GM18870 (cell line): Measurements from ENCODE around the gene OSBPL5.

Experiments
- ATAC-seq: cut with Tn5 transposase; IDR thresholded peaks from one replicate; pipeline ENCODE4 v1.9.1; 2021; ENCODE audit warnings: moderate library complexity; ENCODE audit not compliant: unreplicated experiment

Gene OSBPL5

DNA sequence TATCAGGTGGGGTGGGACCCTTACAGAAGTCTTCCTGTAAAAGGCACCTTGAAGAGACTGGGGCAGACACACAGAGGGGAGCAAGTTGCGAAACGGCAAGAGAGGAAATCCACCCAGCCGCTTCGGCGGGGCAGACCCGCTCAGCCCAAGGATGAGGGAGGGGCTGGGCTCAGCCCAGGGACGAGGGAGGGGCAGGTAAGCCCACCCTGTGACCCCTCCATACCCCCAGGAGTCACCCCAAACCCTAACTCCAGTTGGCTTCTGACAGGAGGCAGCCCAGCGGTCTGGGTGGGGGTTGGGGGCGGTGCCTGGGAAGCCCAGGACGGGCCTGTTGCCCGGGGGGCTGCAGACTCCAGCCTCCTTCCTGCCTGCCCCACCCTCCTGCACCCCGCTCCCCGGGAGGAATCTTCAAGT is 965 bp downstream of the OSBPL5 start:
- no peak for ATAC-seq

DNA sequence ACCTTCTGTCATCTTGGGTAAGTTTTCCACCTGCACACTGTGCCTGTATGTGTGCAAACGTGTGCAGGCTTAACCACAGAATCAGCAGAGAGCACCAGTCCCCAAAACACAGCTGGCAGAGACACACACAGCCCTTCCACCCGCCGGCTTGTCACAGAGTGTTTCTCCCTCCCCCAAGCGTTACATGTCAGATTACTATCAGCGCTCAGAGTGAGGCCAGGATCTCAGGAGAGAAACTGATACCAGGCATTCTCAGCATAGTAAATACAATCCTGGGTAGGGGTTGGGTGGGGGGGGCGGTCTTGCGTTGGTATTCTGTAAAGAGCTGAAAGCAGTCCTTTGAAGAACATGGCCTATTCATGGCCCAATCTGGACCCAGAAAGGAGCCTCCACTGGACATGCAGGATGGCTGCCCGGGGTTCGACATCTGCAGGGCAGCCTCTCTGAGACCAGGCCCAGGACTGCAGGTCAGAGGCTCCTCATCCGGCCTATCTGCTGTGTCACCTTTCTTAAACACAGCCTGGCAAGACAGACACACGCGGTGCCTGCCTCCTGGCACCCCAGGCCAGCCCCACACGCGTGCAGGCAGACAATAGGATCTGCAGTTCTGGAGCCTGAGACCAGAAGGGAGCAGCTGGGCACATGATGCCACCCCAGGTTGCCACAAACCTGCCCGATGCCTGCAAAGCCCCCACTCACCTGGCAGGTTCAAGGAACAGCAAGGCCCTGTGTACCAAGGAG is 1.7 kb downstream of the OSBPL5 start:
- ATAC-seq: no peak

- ATAC-seq: no peak
Measured at GRCh38 chr11:3162410-3163240, 2.5 kb downstream of the OSBPL5 start.

DNA sequence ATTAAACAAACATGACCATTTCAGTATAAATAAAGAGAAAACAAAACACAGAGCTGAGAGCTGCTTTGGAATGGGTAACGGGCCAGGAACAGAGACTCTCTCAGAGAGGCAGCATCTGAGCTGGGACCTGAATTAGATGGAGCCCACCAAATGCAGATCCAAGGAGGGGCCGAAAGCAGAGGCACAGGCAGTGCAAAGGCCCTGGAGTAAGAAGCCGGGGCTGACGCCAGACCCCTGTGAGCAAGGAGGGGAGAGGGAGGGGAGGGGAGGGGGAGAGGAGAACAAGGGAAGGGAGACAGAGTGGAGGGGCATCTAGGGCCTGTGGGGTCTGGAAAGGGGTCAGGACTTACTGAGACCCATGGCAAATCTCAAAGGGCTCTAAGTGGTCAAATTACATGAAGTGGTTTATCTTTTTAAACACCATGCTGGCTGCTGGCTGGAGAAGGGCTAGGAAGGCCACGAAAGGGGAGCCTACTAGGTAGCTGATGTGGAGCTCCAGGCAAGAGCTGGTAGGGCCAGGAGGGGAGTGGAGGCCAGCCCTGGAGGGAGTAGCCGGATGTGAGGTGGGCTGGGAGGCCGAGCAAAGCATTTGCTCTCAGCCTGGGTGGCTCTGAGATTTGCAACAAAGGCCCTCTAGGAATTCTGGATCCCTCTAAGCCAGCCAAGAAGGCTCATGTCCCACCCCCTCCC is 3.2 kb downstream of the OSBPL5 start:
- no peak for ATAC-seq

GRCh38 chr11:3161309-3161708 is 3.8 kb downstream of the OSBPL5 start:
- no peak for ATAC-seq

GRCh38 chr11:3160252-3161031 is 4.7 kb downstream of the OSBPL5 start:
- ATAC-seq: no peak

GRCh38 chr11:3159296-3160190 is 5.6 kb downstream of the OSBPL5 start:
- no peak for ATAC-seq

DNA sequence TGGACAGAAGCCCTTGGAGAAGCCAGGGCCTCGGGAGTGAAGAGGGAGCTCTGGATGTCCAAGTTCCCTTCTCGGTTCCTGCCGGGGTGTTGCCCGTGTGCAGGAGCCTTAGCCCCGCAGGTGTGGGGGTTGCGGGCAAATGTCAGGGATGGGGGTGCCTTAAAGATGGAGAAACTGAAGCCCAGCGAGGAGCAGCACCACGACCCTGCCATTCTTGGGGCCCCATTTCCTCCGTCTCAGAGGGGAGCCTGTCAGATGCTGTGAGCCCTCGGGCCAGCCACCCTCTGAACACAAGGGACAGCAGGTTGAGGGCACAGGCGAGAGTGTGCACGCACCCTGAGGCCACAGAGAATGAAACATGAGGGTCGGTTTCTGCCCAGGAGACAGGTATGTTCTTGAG is 6.3 kb downstream of the OSBPL5 start:
- no peak for ATAC-seq

GRCh38 chr11:3158131-3158591 is 6.9 kb downstream of the OSBPL5 start:
- ATAC-seq: no peak

GRCh38 chr11:3157381-3158130 is 7.6 kb downstream of the OSBPL5 start:
- no peak for ATAC-seq

DNA sequence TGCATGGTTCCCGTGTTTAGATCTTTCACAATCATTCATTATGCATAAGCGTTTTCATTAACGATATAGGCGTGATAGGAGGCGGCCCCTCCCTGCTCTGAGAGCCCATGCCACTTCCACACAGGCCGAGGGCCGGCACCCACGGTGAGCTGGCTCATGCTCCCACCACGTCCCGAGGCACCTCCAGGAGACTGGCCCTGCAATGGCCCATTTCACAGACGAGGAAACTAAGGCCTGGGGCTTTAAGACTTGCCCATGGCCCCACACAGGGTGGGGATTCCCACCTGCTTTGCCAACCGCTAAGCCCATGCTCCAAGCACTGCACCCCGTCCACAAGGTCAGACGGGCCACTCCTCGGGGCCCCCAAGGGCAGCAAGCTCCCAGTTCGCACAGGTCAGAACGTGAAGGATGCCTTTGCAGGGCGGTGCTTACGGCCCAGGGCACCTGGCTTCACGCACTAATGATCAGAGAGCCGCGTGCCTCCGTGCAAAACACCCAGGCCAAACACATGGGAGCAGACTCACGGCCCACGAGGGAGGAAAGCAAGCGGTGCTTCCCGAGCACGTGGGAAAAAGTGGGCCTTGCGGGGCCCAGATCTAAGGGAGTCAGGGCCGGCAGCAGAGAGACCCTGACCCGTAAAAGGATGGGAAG is 8.3 kb downstream of the OSBPL5 start:
- no peak for ATAC-seq

DNA sequence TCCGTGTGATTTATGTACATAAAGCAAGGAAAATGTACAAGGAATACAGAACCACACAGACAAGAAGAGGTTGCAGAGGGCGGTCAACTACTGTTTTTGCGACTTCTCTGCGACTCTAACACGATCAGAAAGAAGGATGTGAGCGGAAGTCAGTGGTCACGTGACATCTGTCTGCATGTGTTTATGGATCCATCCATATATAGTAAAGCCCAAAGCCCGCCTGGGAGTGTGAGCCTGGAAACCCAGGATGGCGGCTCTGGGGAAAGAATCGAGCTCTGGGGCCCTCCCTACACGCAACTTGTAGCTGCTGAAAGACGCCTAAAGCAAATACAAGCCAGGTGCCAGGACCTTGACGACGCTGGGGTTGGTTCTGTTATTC is 8.8 kb downstream of the OSBPL5 start:
- no peak for ATAC-seq

DNA sequence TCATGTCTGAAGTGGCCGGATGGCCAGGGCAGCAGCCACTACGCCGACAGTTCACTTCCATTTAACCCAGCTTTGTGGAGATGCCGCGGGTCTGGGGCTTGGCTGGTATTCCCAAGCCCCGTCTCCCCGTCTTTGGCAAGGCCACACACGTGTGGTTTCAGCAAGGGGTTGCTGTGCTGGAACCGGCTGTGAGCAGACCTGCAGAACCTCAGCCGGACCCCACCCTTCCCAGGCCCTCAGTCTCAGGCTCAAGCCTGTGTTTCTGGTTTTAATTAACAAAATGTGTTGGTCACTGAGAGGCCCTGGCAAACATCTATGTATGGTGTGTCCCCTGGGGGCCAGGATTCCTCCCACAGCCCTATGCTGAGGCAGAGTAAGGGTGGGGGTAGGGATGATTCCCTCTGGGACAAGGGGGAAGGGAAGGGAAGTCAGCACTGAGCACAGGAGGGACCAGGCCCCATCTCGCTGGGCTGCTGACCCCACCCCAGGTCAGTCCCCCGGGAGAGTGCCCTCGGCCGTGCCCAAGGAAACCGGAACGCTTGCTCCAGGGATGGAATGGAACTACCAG is 9.3 kb downstream of the OSBPL5 start:
- ATAC-seq: no peak

- ATAC-seq: no peak
Measured at GRCh38 chr11:3155216-3155615, 9.9 kb downstream of the OSBPL5 start.

DNA sequence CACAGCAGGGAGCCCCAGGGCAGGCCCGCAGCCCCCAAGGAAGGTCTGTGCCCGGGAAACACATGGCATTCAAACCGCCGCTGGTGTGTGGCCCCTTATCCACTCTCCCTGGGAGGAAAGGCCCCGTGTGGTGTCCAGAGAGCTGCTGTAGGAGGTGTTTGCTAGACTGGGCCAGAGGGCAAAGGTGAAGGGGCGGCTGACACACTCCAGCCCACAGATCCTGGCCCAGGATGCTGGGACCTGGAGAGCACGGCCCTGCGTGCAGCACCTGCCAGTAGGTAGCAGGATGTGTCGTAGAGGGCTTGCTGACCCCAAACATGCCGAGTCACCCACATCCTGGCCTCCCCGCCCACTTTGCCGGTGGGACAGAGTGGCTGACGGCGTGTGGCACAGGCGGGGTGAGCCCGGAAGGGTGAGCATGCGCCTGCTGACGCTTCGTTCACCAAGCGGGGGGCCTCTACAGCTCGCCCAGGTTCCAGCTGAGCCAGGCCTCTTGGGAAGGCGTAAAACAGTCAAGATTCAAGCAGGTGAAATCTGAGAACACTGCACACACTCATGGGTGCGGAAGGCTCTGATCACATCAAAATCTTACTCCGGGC is 11.0 kb downstream of the OSBPL5 start:
- ATAC-seq: no peak

- no peak for ATAC-seq
Measured at GRCh38 chr11:3153291-3153861, 11.7 kb downstream of the OSBPL5 start.

DNA sequence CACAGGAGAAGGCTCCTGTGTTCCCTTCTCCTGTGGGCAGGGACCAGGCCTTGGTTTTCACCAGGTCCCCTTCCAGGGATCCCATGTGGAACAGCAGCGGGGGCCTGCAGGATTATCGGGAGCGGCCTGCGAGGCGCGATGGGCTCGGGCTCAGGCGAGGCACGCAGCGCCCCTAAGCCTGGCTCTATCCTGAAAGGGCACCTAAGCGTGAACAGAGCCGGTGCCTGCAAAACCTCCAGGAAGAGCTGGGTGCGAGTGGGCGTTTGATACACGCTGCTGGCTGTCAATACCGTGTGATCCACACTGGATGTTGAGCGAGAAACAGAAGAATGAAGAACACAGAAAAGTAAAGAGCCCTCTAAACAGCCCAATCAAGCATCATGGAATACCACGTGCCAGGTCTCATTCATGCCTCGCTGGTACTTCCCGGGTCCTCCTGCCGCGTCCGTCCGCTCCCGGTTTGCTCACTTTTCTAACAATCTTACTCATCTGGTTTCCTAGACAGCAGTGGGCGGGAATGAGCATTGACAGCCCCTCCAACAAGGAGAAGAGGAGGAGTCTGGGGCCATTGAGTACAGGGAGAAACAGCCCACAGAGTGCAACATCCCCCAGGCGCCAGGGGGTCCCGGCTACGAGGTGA is 12.5 kb downstream of the OSBPL5 start:
- ATAC-seq: no peak
